ENCODE data around the gene CCN6. TPM values are rescaled to one million over a fixed set of nuclear protein-coding genes. Genes with fewer than 3 reads are reported as not detected.
"Not testable (repeated sequence)": the region's sequence is repeated elsewhere in the genome, so short reads cannot be mapped to it uniquely, and the experiment has no call there.

CCN6 gene
- total RNA-seq, 2 experiments from 2014 or later: not detected

GRCh38 chr6:112039431-112039770 is 14.5 kb upstream of the CCN6 start:
- no peak overlapping the region for H3K4me3 Mint-ChIP-seq
- ChIA-PET CTCF (interaction anchor here (1.0 to 7.5 kb wide), 6 partner anchors 12 to 330 kb away, joined by 3 to 119 read pairs (median 74); no protein-coding TSS in a partner anchor), POLR2A (interaction anchor here (1.4 kb wide), 1 partner anchor 12 kb away, joined by 3 read pairs; no protein-coding TSS in a partner anchor)
- DNase-seq: no peak
- no peak for ATAC-seq
- no peaks in the 10 kb centered on the region for H3K27me3 Mint-ChIP-seq (ENCODE audit: low read depth)
- no peak overlapping the region for H3K27ac Mint-ChIP-seq
- no peaks in the 10 kb centered on the region for H3K9me3 Mint-ChIP-seq (ENCODE audit: insufficient read depth)
- H3K36me3 Mint-ChIP-seq (ENCODE audit: low read depth): no peaks in the 10 kb centered on the region
- peaks cover 29% of the 10 kb centered on the region for H3K4me1 Mint-ChIP-seq (ENCODE audit: low read depth)

DNA sequence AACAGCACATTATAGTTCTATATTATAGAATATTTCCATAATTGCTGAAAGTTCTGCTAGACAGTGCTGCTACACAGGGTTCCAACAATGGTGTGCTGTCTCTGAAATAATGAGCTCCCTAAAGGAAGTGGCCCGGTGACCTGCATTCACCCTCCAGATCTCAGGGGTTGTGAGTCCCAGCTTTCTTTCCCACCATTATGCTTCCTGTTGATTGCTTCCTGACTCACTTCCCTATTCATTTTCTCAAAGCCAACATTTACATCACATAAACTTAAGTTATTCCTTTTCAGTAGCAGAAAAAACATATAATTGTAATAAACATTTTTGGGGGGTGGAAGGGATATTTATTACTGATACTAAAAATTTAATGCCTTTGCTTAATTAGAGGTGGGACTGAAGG is 12.9 kb upstream of the CCN6 start:
- POLR2A ChIA-PET: interaction anchor here (0.7 kb wide), 1 partner anchor 25 kb away, joined by 3 read pairs; no protein-coding TSS in a partner anchor
- Mint-ChIP-seq H3K27me3 (ENCODE audit: low read depth) (no peaks in the 10 kb centered on the region), H3K27ac (no peak overlapping the region), H3K36me3 (ENCODE audit: low read depth) (no peaks in the 10 kb centered on the region), H3K4me1 (ENCODE audit: low read depth) (peaks cover 20% of the 10 kb centered on the region), H3K4me3 (no peak overlapping the region), H3K9me3 (ENCODE audit: insufficient read depth) (no peaks in the 10 kb centered on the region)
- ATAC-seq (no peak), DNase-seq (no peak)
- CTCF ChIA-PET: interaction anchor here (0.7 to 7.5 kb wide), 18 partner anchors 9 to 782 kb away, joined by 3 to 119 read pairs (median 6); a partner anchor contains a TSS

- H3K27me3 Mint-ChIP-seq (ENCODE audit: low read depth): no peaks in the 10 kb centered on the region
- H3K4me1 Mint-ChIP-seq (ENCODE audit: low read depth): peaks cover 20% of the 10 kb centered on the region
- DNase-seq: no peak
- H3K4me3 Mint-ChIP-seq: no peak overlapping the region
- no peaks in the 10 kb centered on the region for H3K9me3 Mint-ChIP-seq (ENCODE audit: insufficient read depth)
- no peaks in the 10 kb centered on the region for H3K36me3 Mint-ChIP-seq (ENCODE audit: low read depth)
- ChIA-PET CTCF (interaction anchor here (0.7 to 7.5 kb wide), 34 partner anchors 7 to 782 kb away, joined by 3 to 119 read pairs (median 4); partner anchors contain the start of genes FYN and REV3L), POLR2A (interaction anchor here (0.7 kb wide), 1 partner anchor 25 kb away, joined by 3 read pairs; no protein-coding TSS in a partner anchor)
- ATAC-seq: no peak
- peak overlapping the region; percentile 55 for H3K27ac Mint-ChIP-seq
Observed at GRCh38 chr6:112041535-112041934, 12.4 kb upstream of the CCN6 start.

DNA sequence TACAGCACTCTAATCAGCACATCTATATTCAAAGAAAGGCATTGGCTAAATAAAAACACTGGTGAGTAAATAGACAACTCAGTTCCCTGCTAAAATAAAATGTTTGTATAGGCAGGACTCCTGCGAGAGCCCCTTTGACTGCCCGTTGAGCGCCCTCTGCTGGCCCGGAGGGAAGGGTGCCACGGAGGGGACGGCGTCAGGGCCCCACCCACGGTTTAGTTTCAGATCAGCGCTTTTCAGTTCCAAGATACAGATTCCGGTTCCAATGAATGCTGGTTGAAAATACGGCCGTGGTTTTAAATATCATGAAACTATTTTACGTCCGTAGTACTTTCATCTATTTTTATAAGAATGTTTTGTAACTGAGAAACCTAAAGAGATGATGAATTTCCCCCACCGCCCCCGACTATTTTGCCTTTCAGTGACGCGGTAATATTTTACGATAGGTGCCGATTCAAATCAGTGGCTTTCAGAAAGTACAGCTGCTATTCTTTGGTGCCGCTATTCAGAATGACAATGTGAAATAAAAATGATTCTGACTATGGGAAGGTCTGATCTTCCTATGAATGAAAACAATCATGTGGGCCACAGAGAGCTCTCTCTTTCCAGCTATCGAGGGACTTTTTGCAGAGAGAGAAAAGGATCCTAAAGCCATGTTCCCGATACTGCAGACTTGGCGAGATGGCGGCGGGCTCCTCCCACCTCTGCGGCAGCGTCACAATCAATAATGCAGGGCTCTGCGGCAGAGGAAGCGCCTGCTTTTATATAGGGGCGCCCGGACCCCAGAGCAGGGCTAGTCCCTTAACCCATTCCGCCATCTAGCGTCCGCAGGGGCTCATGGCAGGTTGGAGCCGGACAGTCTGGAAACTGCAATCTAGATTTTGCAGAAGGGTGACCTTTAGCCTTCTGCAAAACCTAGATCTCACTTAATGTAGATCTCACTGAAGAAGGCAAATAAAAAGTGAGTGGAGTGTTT is 10.6 kb upstream of the CCN6 start:
- no peaks in the 10 kb centered on the region for H3K36me3 Mint-ChIP-seq (ENCODE audit: low read depth)
- H3K4me1 Mint-ChIP-seq (ENCODE audit: low read depth): peaks cover 18% of the 10 kb centered on the region
- no peaks in the 10 kb centered on the region for H3K9me3 Mint-ChIP-seq (ENCODE audit: insufficient read depth)
- CTCF ChIA-PET: interaction anchor here (0.6 to 7.5 kb wide), 70 partner anchors 9 to 1032 kb away, joined by 3 to 119 read pairs (median 5); partner anchors contain the start of genes FYN and REV3L
- H3K27me3 Mint-ChIP-seq (ENCODE audit: low read depth): no peaks in the 10 kb centered on the region
- peak overlapping the region; percentile 99 for H3K27ac Mint-ChIP-seq
- peak; percentile 99 for ATAC-seq
- POLR2A ChIA-PET: interaction anchor here (0.6 to 1.2 kb wide), 4 partner anchors 15 to 784 kb away, joined by 3 to 7 read pairs (median 4); a partner anchor contains a TSS
- peak overlapping the region; percentile 95 for H3K4me3 Mint-ChIP-seq
- DNase-seq: peak; percentile 96

- POLR2A ChIA-PET: no interaction called here
- CTCF ChIA-PET: interaction anchor here (0.8 to 7.5 kb wide), 16 partner anchors 17 to 785 kb away, joined by 3 to 119 read pairs (median 5); partner anchors contain the start of genes FAM229B, FYN and TUBE1
Observed at GRCh38 chr6:112044196-112044595, 9.7 kb upstream of the CCN6 start.

DNA sequence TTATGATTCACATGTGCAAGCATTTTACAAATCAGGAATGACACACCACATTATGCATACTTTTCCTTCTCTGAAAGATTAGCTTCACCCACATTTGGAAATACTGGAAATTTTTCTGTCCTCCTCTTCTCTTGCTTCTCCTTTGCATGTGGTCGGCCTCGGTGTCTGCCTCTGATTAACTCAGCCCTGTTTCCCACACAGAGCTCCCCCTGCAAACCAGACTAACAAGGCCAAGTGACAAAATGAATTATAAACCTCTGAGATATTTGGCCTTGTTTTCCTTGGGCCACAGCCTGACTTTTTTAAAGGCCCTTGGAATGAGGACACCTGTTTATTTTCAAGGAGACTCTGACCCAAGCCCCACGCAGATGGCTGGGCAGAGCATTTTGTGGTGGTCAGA is 9.0 kb upstream of the CCN6 start:
- Mint-ChIP-seq H3K4me3 (no peak overlapping the region), H3K4me1 (ENCODE audit: low read depth) (peaks cover 22% of the 10 kb centered on the region), H3K27me3 (ENCODE audit: low read depth) (no peaks in the 10 kb centered on the region), H3K36me3 (ENCODE audit: low read depth) (no peaks in the 10 kb centered on the region), H3K27ac (no peak overlapping the region), H3K9me3 (ENCODE audit: insufficient read depth) (no peaks in the 10 kb centered on the region)
- CTCF ChIA-PET: interaction anchor here (0.8 to 7.5 kb wide), 14 partner anchors 16 to 786 kb away, joined by 3 to 119 read pairs (median 5); partner anchors contain the start of genes FAM229B, FYN and TUBE1
- no peak for ATAC-seq
- DNase-seq: no peak
- POLR2A ChIA-PET: no interaction called here

More at GRCh38 chr6:112044196-112044595, 9.7 kb upstream of the CCN6 start:
- Mint-ChIP-seq H3K4me3 (no peak overlapping the region), H3K4me1 (ENCODE audit: low read depth) (peaks cover 20% of the 10 kb centered on the region), H3K9me3 (ENCODE audit: insufficient read depth) (no peaks in the 10 kb centered on the region), H3K27ac (no peak overlapping the region), H3K36me3 (ENCODE audit: low read depth) (no peaks in the 10 kb centered on the region), H3K27me3 (ENCODE audit: low read depth) (no peaks in the 10 kb centered on the region)
- DNase-seq (no peak), ATAC-seq (no peak)

DNA sequence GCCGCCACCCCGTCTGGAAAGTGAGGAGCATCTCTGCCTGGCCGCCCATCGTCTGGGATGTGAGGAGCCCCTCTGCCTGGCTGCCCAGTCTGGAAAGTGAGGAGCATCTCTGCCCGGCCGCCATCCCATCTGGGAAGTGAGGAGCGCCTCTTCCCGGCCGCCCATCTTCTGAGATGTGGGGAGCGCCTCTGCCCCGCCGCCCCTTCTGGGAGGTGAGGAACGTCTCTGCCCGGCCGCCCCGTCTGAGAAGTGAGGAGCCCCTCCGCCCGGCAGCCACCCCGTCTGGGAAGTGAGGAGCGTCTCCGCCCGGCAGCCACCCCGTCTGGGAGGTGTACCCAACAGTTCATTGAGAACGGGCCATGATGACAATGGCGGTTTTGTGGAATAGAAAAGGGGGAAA is 6.4 kb upstream of the CCN6 start:
- H3K4me3 Mint-ChIP-seq; POLR2A ChIA-PET; H3K4me1 Mint-ChIP-seq (ENCODE audit: low read depth); H3K27ac Mint-ChIP-seq; H3K9me3 Mint-ChIP-seq (ENCODE audit: insufficient read depth); H3K27me3 Mint-ChIP-seq (ENCODE audit: low read depth); CTCF ChIA-PET; H3K36me3 Mint-ChIP-seq (ENCODE audit: low read depth); DNase-seq; ATAC-seq: not testable (repeated sequence)

- Mint-ChIP-seq H3K4me3 (no peak overlapping the region), H3K4me1 (ENCODE audit: low read depth) (peaks cover 4% of the 10 kb centered on the region), H3K9me3 (ENCODE audit: insufficient read depth) (no peaks in the 10 kb centered on the region), H3K36me3 (ENCODE audit: low read depth) (no peaks in the 10 kb centered on the region), H3K27ac (no peak overlapping the region), H3K27me3 (ENCODE audit: low read depth) (peaks cover 4% of the 10 kb centered on the region)
- DNase-seq: no peak
- CTCF ChIA-PET: interaction anchor here (1.2 to 3.3 kb wide), 5 partner anchors 8 to 790 kb away, joined by 3 to 14 read pairs (median 9); a partner anchor contains a TSS
- POLR2A ChIA-PET: interaction anchor here (0.5 kb wide), 1 partner anchor 966 kb away, joined by 3 read pairs; no protein-coding TSS in a partner anchor
- ATAC-seq: no peak
Observed at GRCh38 chr6:112049026-112049799, 4.7 kb upstream of the CCN6 start.

GRCh38 chr6:112049996-112050395 is 3.9 kb upstream of the CCN6 start:
- CTCF ChIA-PET: interaction anchor here (0.8 to 3.3 kb wide), 8 partner anchors 8 to 791 kb away, joined by 3 to 14 read pairs (median 5); a partner anchor contains a TSS
- POLR2A ChIA-PET: no interaction called here
- H3K27me3 Mint-ChIP-seq (ENCODE audit: low read depth): peaks cover 5% of the 10 kb centered on the region
- H3K27ac Mint-ChIP-seq: no peak overlapping the region
- ATAC-seq: no peak
- DNase-seq: no peak
- no peak overlapping the region for H3K4me3 Mint-ChIP-seq
- no peaks in the 10 kb centered on the region for H3K36me3 Mint-ChIP-seq (ENCODE audit: low read depth)
- no peaks in the 10 kb centered on the region for H3K9me3 Mint-ChIP-seq (ENCODE audit: insufficient read depth)
- H3K4me1 Mint-ChIP-seq (ENCODE audit: low read depth): peaks cover 4% of the 10 kb centered on the region

DNA sequence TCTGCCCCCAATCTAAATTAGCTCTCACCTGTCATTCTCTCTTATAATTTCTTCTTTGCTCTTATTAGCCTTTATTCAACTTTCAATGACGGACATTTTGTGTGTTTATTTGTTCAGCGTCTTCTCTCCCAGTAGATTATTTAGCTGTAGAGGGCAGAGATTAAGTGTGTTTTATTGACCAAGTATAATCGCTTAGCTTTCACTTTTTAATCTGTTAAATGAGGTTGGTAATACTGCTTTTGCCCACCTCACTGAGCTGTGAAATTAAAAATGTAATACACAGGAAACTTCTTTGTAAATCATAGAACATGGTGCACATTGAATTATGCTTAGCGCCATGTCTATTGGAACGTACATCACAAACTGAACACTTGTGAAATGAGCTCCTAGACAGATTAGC is 3.5 kb upstream of the CCN6 start:
- no peaks in the 10 kb centered on the region for H3K36me3 Mint-ChIP-seq (ENCODE audit: low read depth)
- no peaks in the 10 kb centered on the region for H3K9me3 Mint-ChIP-seq (ENCODE audit: insufficient read depth)
- H3K4me1 Mint-ChIP-seq (ENCODE audit: low read depth): peaks cover 4% of the 10 kb centered on the region
- no peak overlapping the region for H3K27ac Mint-ChIP-seq
- ATAC-seq (no peak), DNase-seq (no peak)
- H3K4me3 Mint-ChIP-seq: no peak overlapping the region
- ChIA-PET CTCF (interaction anchor here (0.8 to 3.3 kb wide), 8 partner anchors 9 to 791 kb away, joined by 3 to 14 read pairs (median 5); a partner anchor contains a TSS), POLR2A (no interaction called here)
- H3K27me3 Mint-ChIP-seq (ENCODE audit: low read depth): peaks cover 8% of the 10 kb centered on the region

DNA sequence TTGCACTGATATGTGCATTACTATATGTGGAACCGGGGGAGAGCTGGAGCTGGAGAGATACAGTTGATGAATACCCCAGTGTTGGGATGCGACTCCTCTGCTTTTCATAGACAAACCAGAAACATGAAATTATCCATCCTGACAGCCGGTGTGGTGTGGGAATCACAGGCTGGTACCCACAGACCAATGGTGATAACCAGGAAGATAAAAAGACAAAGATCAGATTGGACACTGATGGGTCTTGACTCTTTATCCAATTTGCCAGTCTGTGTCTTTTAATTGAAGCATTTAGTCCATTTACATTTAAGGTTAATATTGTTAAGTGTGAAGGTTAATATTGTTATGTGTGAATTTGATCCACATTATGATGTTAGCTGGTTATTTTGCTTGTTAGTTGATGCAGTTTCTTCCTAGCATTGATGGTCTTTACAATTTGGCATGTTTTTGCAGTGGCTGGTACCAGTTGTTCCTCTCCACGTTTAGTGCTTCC is 2.6 kb upstream of the CCN6 start:
- H3K27ac Mint-ChIP-seq; H3K4me1 Mint-ChIP-seq (ENCODE audit: low read depth); H3K9me3 Mint-ChIP-seq (ENCODE audit: insufficient read depth); ATAC-seq; H3K4me3 Mint-ChIP-seq; H3K36me3 Mint-ChIP-seq (ENCODE audit: low read depth); H3K27me3 Mint-ChIP-seq (ENCODE audit: low read depth); DNase-seq; POLR2A ChIA-PET: not testable (repeated sequence)
- CTCF ChIA-PET: interaction anchor here (1.1 to 3.3 kb wide), 4 partner anchors 14 to 792 kb away, joined by 3 to 11 read pairs (median 7); a partner anchor contains a TSS

Measured in activated CD8-positive, alpha-beta T cell treated with anti-CD3 and anti-CD28 coated beads, Interleukin-2, amount 10 ng/mL, durations not matched to agents 7 days and 5 days (primary cell).